ENCODE results near the gene INPP5E.

Gene INPP5E

GRCh38 chr9:136381311-136381710 lies 58.3 kb downstream of the INPP5E start:
- H3K4me1 Mint-ChIP-seq, result no peaks in the 10 kb centered on the region
- TF ChIP-seq, protein P1, sequence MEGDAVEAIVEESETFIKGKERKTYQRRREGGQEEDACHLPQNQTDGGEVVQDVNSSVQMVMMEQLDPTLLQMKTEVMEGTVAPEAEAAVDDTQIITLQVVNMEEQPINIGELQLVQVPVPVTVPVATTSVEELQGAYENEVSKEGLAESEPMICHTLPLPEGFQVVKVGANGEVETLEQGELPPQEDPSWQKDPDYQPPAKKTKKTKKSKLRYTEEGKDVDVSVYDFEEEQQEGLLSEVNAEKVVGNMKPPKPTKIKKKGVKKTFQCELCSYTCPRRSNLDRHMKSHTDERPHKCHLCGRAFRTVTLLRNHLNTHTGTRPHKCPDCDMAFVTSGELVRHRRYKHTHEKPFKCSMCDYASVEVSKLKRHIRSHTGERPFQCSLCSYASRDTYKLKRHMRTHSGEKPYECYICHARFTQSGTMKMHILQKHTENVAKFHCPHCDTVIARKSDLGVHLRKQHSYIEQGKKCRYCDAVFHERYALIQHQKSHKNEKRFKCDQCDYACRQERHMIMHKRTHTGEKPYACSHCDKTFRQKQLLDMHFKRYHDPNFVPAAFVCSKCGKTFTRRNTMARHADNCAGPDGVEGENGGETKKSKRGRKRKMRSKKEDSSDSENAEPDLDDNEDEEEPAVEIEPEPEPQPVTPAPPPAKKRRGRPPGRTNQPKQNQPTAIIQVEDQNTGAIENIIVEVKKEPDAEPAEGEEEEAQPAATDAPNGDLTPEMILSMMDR (IDR thresholded peaks at IDR 0.05; ENCODE audit: unreplicated experiment in 3 of 3), result no peak
- H3K27me3 Mint-ChIP-seq (ENCODE audit: low read depth), result no peaks in the 10 kb centered on the region
- no peaks in the 10 kb centered on the region for H3K9me3 Mint-ChIP-seq
- H3K27ac Mint-ChIP-seq, result no peak overlapping the region
- H3K4me3 Mint-ChIP-seq, result no peak overlapping the region
- H3K36me3 Mint-ChIP-seq (ENCODE audit: low read depth), result peaks cover 16% of the 10 kb centered on the region

DNA sequence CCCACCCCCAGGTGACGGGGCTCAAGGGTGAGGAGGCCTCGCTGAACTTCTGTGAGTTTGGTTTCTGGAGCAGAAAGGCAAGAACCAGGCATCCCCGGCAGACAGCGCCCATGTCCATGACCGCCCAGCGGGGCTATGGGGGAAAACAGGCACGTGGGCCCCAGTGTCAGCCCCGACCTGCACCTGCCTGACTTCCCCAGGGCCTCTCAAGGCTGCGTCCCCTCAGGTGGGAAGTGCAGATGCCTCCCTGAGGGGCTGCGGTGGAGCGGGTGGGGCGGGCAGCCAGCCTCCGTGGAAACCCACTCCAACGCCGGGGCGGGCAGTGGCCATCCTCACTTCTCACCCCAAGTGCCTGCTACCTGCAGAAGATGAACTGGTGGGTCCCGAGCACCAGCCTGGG lies 59.3 kb downstream of the INPP5E start:
- TF ChIP-seq, protein P1 (IDR thresholded peaks at IDR 0.05; ENCODE audit: unreplicated experiment in 3 of 3), result no peak
- H3K27me3 Mint-ChIP-seq (ENCODE audit: low read depth), result no peaks in the 10 kb centered on the region
- no peaks in the 10 kb centered on the region for H3K9me3 Mint-ChIP-seq
- no peaks in the 10 kb centered on the region for H3K4me1 Mint-ChIP-seq
- peaks cover 9% of the 10 kb centered on the region for H3K36me3 Mint-ChIP-seq (ENCODE audit: low read depth)
- no peak overlapping the region for H3K27ac Mint-ChIP-seq
- H3K4me3 Mint-ChIP-seq, result no peak overlapping the region

DNA sequence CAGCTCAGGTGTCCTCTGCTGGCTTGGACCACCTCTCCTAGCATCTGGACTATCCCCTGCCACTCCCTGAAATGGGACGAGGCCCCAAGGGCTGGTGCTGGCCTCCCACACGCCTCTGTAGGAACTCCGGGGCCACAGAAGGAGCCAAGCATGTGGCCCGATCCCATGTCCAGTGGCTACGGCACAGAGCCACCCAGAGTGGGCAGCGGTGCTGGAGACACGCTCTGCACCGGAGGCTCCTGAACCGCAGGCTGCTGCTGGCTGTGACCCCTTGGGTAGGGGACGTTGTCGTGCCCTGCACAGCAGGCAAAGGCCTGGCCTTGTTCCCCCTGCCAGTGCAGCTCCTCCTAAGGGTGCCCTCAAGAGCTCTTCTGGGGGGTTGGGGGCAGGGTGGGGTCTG lies 59.8 kb downstream of the INPP5E start:
- TF ChIP-seq, protein P1 (IDR thresholded peaks at IDR 0.05; ENCODE audit: unreplicated experiment in 3 of 3), result no peak
- H3K27me3 Mint-ChIP-seq (ENCODE audit: low read depth), result no peaks in the 10 kb centered on the region
- H3K4me3 Mint-ChIP-seq, result no peak overlapping the region
- H3K36me3 Mint-ChIP-seq (ENCODE audit: low read depth), result peaks cover 6% of the 10 kb centered on the region
- H3K9me3 Mint-ChIP-seq, result no peaks in the 10 kb centered on the region
- no peak overlapping the region for H3K27ac Mint-ChIP-seq
- H3K4me1 Mint-ChIP-seq, result no peaks in the 10 kb centered on the region

DNA sequence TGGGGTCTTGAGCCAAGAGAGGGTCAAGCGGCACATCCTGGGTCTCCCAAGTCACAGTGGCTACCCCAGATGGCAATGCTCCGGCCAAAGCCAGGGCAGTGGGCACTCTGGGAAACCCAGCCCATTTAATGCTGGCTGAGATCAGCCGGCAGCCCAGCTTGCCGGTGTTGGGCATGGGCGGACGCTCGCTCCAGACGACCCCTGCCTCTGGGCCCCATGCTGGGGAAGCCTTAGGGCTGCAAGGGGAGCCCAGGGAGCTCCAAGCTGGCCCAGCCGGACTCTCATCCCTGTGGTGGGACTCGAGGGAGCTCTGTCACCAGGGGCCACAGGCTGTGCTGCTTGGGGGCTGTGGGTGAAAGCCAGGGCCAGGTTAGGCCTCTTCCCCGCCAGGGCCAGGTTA lies 60.2 kb downstream of the INPP5E start:
- Mint-ChIP-seq H3K4me1 (no peaks in the 10 kb centered on the region), H3K27ac (no peak overlapping the region), H3K27me3 (ENCODE audit: low read depth) (no peaks in the 10 kb centered on the region), H3K36me3 (ENCODE audit: low read depth) (peaks cover under 1% of the 10 kb centered on the region), H3K9me3 (no peaks in the 10 kb centered on the region), H3K4me3 (no peak overlapping the region)
- TF ChIP-seq, protein P1 (IDR thresholded peaks at IDR 0.05; ENCODE audit: unreplicated experiment in 3 of 3), result no peak

GRCh38 chr9:136379003-136379287 lies 60.7 kb downstream of the INPP5E start:
- Mint-ChIP-seq H3K9me3 (no peaks in the 10 kb centered on the region), H3K36me3 (ENCODE audit: low read depth) (no peaks in the 10 kb centered on the region), H3K4me3 (no peak overlapping the region), H3K27me3 (ENCODE audit: low read depth) (no peaks in the 10 kb centered on the region), H3K4me1 (no peaks in the 10 kb centered on the region), H3K27ac (no peak overlapping the region)
- TF ChIP-seq, protein P1 (IDR thresholded peaks at IDR 0.05; ENCODE audit: unreplicated experiment in 3 of 3), result no peak
